Measurements from ENCODE around the gene INAFM2.

DNA sequence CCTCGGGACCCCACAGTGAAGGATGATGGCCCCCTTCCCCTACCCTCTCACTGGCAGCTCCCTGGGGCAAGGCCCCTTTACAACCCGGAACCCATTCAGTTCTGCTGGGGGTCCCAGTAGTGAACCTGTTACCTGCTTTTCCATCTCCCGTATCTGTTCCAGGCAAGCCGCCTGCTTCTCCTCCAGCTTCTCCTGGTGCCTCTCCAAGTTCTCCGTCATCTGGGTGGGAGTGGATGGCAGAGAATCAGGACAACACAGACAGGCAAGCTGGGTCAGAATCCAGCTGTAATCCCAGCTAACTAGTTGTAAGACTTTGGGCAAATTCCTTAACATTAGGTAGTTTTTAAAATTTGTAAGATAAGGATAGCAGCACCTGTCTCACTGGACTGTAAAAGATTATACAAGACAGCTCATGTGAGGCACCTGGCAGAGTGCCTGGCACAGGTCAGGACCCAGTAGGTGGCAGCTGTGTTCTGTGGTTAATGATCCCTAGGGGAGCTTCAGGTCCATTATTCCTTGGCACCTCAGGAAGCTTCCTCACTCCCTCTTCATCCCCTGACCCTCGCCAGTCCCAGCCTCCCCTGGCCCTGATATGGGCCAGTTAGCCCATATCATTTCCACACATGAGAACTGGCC lies 34.2 kb upstream of the INAFM2 start:
- TF ChIP-seq EZH2phosphoT487 (IDR thresholded peaks at IDR 0.05; ENCODE audit: borderline replicate concordance, low read depth, low read length): no peak
- TF ChIP-seq, protein P1, sequence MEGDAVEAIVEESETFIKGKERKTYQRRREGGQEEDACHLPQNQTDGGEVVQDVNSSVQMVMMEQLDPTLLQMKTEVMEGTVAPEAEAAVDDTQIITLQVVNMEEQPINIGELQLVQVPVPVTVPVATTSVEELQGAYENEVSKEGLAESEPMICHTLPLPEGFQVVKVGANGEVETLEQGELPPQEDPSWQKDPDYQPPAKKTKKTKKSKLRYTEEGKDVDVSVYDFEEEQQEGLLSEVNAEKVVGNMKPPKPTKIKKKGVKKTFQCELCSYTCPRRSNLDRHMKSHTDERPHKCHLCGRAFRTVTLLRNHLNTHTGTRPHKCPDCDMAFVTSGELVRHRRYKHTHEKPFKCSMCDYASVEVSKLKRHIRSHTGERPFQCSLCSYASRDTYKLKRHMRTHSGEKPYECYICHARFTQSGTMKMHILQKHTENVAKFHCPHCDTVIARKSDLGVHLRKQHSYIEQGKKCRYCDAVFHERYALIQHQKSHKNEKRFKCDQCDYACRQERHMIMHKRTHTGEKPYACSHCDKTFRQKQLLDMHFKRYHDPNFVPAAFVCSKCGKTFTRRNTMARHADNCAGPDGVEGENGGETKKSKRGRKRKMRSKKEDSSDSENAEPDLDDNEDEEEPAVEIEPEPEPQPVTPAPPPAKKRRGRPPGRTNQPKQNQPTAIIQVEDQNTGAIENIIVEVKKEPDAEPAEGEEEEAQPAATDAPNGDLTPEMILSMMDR (conservative IDR thresholded peaks at IDR 0.05; ENCODE audit: low read length): no peak

Measured in OCI-LY7 (cell line).